Daoy (cell line): ENCODE results near the gene SPIN4. TPM values are rescaled to one million over a fixed set of nuclear protein-coding genes. Genes with fewer than 3 reads are reported as not detected.
"Not testable (repeated sequence)": the region's sequence is repeated elsewhere in the genome, so short reads cannot be mapped to it uniquely, and the experiment has no call there.

Experiments used
- DNase-seq: peaks from one replicate; pipeline ENCODE4 v3.0.0-alpha.2; 2015; ENCODE audit warnings: low read depth
- total RNA-seq: library from RNA; depleted of rRNA; stranded (reverse); fragments of >200 nt; shearing (Covaris generic); gene quantifications from 2 replicates; pipeline ENCODE4 v1.2.3, GENCODE V29; 2014; rRNA removed

The SPIN4 gene
- 2.0 and 3.0 TPM in 2 replicates for total RNA-seq

DNA sequence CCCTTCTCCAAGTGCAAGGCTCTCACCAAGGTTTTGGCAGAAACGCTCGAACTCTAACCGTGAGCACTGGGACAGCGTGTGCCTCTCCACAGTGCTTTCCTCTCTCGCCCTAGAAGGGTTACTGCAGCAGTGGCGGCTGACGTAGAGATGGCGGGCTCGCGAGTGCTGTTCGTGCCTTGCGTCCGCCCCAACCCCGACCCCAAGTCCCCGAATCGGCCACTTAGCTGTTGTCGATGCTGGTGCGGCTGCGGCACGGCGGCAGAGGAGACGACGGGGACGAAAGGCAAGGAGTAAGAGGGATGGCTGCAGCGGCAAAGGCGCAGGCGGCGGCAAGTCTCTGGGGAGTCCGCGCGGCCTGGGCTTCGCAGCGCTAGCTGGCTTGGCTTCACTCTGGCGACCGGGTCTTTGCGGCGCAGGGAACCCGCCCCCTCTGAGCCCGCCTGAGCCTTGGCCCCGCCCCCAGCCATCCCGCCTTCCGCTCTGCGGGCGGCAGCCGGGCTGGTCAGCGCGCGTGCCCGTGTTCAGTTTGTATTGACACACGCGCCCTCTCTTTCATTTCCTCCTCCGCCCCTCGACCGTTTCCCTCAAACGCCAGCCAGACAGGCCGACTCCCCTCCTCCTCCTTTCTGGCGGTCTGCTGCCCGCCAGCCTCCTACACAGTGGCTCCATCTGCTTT is at the start of gene SPIN4:
Gene SPIN4, minus strand, starts transcription at position 392 of the 676 bp plus-strand sequence. CDS start 513 bp downstream, outside the sequence.
- DNase-seq = peak; percentile 90

DNA sequence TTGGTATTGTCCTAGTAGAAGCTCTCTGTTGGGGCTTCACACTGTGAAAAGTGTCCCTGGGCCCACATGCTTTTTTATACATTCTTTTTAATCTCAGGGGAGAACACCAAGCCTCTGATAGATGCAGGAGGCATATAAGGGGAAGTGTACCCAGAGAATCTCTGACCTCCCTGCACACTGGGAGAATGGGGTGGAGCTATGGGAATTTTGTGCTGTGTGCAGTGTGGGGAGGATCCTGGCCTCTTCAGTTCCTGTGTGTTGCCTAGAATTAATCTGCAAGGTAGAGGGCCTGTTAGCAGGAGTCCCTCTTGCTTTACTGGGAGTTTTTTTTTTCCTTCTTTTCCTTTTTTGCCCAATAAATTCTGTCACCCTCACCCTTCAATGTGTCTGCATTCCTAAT is 49.2 kb upstream of the SPIN4 start:
- no peak for DNase-seq

DNA sequence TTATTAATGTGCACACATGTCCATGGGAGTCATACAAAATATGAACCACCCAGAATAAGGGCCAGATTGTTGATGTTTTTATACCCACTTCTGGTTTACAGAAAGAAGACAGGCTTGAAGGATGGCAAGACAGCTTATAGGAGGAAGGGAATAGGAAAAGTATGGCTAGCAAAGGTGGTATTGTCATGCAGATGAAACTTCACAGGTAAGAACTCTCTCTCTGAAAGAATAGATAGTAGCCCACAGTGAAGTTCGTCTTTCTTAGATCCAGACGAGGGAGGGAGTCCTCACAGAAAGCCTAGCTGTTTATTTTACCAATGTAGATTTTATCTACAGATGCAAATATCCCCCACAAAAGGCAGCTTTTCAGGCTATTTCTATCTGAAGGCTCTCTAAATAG is 43.7 kb upstream of the SPIN4 start:
- no peak for DNase-seq

DNA sequence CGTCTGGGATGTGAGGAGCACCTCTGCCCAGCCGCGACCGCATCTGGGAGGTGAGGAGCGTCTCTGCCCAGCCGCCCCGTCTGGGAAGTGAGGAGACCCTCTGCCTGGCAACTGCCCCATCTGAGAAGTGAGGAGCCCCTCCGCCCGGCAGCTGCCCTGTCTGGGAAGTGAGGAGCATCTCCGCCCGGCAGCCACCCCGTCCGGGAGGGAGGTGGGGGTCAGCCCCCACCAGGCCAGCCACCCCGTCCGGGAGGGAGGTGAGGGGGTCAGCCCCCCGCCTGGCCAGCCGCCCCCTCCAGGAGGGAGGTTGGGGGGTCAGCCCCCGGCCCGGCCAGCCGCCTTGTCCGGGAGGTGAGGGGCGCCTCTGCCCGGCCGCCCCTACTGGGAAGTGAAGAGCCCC is 42.0 kb upstream of the SPIN4 start:
- DNase-seq = not testable (repeated sequence)

DNA sequence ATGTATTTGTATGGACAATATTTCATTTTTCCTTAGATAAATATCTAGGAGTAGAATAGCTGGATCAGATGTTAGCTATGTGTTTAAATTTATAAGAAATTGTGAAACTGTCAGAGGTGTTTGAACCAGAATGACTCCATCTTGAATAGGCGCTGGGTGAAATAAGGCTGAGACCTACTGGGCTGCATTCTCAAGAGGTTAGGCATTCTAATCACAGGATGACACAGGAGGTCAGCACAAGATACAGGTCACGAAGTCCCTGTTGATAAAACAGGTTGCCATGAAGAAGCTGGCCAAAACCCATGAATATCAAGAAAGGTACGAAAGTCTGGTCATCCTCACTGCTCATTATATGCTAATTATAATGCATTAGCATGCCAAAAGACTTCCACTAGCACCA is 36.3 kb upstream of the SPIN4 start:
- DNase-seq = no peak

DNA sequence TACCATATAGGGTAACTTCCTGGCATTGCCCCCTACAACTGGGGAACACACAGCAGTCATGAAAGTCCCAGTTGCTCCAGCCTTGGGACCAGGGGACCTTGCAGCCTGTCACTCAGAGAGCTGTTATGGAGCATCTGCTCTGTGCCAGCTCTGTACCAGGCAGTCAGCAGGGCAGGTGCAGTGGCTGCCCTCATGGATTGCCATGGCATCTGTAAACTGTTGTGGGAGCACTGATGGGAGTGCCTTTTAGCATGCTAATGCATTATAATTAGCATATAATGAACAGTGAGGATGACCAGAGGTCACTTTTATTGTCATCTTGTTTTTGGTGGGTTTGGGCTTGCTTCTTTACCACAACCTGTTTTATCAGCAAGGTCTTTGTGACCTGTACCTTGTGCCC is 33.1 kb upstream of the SPIN4 start:
- not testable (repeated sequence) for DNase-seq

DNA sequence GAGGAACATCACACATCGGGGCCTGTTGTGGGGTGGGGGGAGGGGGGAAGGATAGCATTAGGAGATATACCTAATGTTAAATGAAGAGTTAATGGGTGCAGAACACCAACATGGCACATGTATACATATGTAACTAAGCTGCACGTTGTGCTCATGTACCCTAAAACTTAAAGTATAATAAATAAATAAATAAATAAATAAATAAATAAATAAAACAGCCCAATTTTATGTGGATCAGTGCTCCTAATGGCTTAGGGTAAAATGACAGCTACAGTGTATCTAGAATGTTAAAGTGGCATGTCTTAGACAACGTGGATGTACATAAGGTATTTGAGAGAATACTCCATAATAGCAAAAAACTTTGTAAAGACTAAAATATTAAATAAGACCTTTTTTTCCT is 21.9 kb upstream of the SPIN4 start:
- DNase-seq = not testable (repeated sequence)

DNA sequence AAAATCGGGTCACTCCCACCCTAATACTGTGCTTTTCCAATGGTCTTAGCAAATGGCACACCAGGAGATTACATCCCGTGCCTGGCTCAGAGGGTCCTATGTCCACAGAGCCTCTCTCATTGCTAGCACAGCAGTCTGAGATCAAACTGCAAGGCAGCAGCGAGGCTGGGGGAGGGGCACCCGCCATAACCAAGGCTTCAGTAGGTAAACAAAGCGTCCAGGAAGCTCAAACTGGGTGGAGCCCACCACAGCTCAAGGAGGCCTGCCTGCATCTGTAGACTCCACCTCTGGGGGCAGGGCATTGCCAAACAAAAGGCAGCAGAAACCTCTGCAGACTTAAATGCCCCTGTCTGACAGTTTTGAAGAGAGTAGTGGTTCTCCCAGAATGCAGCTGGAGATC is 16.6 kb upstream of the SPIN4 start:
- not testable (repeated sequence) for DNase-seq

DNA sequence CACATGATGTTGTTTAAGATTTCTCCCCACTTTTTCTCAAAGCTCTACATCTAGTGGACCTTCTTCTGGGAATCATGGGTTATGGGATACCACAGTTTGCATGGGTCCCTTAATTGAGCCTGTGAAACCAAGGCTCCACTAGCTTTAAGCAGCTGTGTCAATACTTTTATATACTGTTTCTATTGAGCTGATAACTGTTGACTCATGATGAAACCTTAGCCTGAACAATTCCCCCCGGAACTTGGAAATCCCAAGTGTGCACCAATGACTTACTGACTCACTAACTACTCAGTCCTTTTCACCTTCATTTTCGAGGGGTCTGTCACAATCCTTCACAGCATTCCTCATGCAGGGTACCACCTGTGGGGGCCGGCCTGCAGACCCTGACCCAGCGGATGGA is 12.7 kb upstream of the SPIN4 start:
- DNase-seq = no peak

DNA sequence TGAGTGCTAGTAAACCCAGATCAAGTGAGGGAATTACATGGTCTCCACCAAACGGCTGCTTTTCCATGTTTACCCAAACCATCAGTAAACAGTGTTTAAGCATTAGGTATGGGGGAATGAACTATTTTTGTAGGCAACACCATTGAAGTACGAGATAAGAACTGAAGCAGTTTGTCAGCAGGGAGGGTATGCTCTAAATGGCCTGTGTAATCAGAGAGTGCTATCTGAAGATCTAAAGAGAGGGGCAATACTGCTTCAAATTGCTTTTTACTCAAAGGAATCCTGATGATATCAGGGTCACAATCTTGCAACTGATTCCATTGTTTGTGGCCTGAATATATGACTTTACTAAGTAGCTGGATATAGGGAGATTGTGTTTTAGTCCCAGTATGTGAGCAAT is 10.4 kb upstream of the SPIN4 start:
- no peak for DNase-seq

DNA sequence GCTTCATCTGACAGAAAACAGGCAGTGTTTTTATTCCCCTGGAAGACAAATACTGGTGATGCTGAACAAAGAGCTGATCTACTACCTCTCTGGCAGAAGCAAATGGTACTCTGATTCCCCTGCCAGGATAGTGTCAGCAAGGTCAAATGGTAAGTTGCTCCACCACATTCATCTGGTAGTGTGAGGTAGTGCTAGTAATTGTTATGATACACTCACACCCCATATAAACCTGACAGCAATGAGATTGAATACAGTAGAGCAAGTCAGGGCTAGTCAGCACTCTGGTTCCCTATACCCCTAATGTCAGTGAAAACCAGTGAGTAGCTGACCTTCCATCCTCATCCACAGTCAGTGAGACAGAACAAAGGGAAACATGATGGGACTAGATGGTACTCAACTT is 3.4 kb upstream of the SPIN4 start:
- DNase-seq = no peak

DNA sequence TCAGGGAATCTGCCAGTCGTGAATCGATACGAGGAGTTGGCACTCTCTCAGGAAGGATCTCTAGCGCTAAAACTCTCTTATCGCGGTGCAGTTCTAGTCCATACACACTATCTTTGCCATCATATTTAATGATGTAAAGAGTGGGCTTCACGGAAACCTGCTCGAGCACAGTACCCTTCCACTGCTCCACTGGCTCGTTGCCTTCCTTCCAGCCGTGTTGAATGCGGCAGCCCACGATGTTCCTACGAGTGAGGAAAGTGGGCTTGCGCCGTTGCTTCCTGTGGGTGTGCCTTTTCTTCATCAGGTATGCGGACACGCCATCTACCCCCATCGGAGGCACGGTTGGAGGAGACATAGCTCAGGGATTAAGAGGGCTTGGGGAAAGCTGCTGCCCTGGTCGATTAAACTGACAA is 661 bp downstream of the SPIN4 start:
- DNase-seq = peak; percentile 28

DNA sequence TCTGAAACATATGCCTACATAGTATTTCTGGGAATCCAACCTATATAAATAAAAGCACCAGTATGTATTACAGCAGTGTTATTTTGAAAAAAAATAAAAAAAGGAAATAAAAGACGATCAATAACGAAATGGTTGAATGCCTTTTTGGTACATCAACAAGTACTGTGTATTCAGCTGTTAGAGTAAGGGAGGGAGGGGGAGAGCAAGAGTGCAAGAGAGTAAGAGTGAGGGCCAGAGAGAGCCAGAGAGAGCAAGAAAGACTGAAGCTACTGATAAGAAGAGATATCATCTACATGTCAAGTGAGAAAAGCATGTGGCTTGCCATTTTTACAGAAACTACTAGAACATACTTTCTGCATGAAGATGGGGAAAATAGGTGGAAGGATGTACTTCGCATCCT is 1.8 kb downstream of the SPIN4 start:
- no peak for DNase-seq

DNA sequence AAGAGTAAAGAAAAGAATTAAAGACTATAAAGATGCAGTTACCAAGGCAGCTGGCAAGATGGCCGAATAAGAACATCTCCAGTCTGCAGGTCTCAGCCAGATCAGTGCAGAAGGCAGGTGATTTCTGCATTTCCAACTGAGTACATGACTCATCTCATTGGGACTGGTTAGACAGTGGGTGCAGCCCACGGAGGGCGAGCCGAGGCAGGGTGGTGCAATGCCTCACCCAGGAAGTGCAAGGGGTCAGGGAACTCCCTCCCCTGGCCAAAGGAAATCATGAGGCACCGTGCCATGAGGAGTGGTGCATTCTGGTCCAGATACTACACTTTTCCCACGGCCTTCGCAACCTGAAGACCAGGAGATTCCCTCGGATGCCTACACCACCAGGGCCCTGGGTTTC is 20.5 kb downstream of the SPIN4 start:
- DNase-seq = peak; percentile 2

DNA sequence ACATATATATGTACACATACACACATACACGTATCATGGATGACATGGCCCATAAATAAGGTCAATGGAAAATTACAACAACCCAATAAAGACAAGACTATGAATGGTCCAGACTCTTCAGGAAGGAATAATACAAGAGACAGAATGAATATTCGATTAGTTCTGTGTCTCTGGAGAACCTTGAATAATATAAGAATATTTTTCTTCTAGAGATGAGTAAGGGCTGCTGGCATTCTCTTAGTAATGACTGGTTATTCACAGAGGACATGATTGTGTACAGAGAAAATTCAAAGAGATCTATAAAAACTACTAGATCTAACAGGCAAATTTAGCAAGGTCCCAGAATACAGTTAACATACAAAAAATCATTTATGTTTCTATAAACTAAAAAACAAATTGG is 23.3 kb downstream of the SPIN4 start:
- DNase-seq = no peak

DNA sequence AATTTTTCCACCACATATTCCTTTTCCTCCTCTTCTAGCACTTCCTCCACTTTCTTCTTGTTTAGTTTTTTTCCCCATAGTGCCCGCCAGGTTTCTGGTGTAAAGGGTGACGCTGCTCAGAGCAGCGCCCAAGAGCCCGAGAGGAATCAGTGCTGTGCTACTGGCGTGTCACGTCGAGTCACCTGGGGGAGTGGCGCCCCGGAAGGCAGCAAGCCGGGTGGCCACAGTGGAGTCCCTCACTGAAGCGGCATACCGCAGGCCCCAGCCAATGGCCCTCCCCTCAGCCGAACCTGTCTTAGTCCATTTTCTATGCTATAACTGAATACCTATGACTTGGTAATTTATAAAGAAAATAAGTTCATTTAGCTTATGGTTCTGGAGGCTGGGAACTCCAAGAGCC is 51.5 kb downstream of the SPIN4 start:
- no peak for DNase-seq
